Activated CD4-positive, CD25-positive, alpha-beta regulatory T cell treated with anti-CD3 and anti-CD28 coated beads, Interleukin-2, amount 50 U/mL, for 72 hours (primary cell): Measurements from ENCODE around the gene CDC37.
A peak's percentile ranks its signal among the peaks of the same experiment; 100 is the strongest.
"Not testable (repeated sequence)": the region's sequence is repeated elsewhere in the genome, so short reads cannot be mapped to it uniquely, and the experiment has no call there.

ENCODE experiments used
- DNase-seq: peaks from one replicate; pipeline ENCODE4 v3.0.0; 2021

CDC37 gene

DNA sequence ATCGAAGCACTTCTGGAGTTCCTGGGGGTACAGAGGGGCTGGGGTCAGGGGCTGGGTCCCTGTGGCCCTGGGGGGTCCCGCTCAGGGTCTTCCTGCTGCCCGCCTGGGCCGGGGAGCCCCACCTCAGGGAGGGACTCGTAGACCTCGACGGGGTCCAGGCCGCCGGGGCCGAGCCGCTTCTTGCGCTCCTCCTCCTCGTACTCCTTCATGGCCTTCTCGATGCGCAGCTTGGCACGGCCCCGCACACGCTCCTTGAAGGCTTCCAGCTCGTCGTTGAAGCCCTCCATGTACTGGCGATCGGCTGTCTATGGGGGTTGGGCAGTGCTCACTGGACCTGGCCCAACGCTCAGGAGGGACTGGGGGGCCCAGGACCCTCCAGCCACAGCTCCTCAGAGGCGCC lies 10.2 kb downstream of the CDC37 start:
- no peak for DNase-seq

- no peak for DNase-seq
Measured at GRCh38 chr19:10392120-10392519, 11.2 kb downstream of the CDC37 start.

- peak; percentile 60 for DNase-seq
Measured at GRCh38 chr19:10390652-10391286, 12.6 kb downstream of the CDC37 start.

DNA sequence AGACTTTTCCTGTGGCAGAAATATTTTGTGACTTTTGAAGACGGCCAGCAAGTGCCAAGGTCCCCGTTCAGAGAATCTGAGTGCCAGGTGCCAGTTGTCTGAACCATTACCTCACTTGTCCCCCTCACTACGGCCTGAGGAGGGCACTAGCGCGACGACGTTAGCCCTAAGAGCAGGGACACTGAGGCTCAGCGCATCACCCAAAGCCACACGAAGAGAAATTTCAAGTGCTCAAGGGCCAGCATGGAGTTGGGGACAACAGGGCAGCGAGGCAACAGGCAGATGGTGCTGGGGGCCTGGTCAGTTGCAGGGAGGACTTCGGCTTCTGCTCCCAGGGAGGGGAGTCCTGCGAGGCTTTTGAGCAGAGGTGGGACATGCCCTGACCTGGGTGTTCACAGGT lies 13.5 kb downstream of the CDC37 start:
- no peak for DNase-seq

DNA sequence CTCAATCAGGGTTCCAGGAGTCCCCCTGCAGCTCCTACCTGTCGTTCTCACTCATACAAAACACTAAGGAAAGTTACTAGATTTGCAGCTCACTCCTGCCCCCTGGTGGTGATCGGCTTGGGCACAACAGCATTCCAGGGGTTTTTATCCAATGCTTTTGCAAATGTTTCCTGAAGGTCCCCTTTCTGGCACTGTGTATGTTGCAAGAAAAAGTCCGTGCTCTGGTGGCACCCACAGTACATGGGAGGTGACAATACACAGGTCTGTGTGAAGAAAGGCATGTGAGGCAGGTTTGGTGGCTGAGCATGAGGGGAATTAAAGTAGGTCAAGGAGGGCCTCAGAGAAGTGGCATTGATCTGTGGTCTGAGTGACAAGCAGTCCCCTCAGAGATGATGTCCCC lies 14.4 kb downstream of the CDC37 start:
- peak; percentile 84 for DNase-seq

- DNase-seq: no peak
Measured at GRCh38 chr19:10384580-10384979, 18.8 kb downstream of the CDC37 start.

DNA sequence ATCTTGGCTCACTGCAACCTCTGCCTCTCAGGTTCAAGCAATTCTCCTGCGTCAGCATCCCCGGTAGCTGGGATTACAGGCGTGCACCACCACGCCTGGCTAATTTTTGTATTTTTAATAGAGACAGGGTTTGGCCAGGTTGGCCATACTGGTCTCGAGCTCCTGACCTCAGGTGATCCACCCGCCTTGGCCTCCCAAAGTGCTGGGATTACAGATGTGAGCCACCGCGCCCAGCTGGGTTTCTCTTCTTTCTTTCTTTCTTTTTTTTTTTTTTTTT lies 20.2 kb downstream of the CDC37 start:
- not testable (repeated sequence) for DNase-seq

- peak; percentile 98 for DNase-seq
Measured at GRCh38 chr19:10380313-10381102, 22.8 kb downstream of the CDC37 start, which contains the start of gene TYK2. Gene TYK2, minus strand, starts transcription at chr19:10380572. Its CDS starts 2,166 bp downstream, at chr19:10378406.

- no peak for DNase-seq
Measured at GRCh38 chr19:10379880-10380312, 23.4 kb downstream of the CDC37 start.

DNA sequence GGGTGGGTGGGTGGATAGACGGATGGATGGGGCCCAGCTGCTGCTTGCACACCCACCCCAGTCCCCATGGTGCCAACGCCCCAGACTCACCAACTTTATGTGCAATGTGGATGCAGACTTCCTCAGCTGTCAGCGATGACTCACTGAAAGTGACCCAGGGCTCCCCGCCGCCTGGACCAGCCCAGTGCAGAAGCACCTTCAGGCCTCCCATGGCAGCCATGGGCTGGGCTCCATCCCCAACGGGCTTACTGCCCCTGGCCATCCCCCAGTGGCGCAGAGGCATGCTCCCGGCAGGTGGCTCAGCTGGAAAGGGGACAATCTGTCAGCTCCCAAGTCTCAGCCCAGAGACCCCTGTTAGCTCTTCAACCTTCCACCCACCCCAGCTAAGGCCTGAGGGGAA lies 25.2 kb downstream of the CDC37 start:
- no peak for DNase-seq

GRCh38 chr19:10377140-10377640 lies 26.2 kb downstream of the CDC37 start:
- DNase-seq: not testable (repeated sequence)

- DNase-seq: no peak
Measured at GRCh38 chr19:10374931-10375330, 28.4 kb downstream of the CDC37 start.

- DNase-seq: no peak
Measured at GRCh38 chr19:10372690-10373089, 30.7 kb downstream of the CDC37 start.

- DNase-seq: no peak
Measured at GRCh38 chr19:10368101-10368803, 35.1 kb downstream of the CDC37 start.

DNA sequence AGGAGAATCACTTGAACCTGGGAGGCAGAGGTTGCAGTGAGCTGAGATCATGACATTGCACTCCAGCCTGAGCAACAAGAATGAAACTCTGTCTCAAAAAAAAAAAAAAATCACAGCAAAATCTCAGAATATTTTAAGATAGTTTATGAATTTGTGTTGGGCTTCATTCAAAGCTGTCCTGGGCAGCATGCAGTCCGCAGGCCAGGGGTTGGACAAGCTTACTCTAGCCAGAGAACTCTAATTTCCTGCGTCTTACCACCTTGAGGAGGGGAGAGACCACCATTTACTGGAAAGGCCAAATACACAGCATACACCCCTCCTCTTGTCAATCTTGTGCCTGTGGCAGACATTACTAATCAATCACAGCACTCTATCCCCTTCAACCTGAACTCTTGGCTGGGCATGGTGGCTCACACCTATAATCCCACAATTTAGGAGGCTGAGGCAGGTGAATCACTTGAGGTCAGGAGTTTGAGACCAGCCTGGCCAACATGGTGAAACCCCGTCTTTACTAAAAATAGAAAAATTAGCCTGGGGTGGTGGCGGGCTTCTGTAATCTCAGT lies 36.3 kb downstream of the CDC37 start:
- DNase-seq: not testable (repeated sequence)

DNA sequence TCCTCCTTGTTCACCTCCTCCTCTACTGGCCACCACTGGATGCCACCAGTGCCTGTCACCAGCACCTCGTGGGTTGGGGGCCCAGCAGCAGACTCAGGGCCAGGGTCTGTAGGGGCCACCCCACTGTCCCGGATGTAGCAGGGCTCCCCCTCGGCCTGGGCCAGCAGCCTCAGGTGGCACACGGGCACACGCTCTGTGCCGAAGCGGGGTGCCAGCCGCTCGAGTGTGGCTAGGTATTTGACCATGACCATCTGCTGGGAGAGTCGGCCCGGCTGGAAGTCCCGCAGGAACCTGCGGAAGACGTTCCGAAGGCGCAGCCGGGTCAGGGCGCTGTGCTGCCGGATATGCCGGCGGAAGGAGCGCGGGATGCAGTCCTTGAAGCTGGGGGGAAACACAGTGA lies 37.8 kb downstream of the CDC37 start:
- no peak for DNase-seq

- DNase-seq: no peak
Measured at GRCh38 chr19:10364644-10365043, 38.7 kb downstream of the CDC37 start.

DNA sequence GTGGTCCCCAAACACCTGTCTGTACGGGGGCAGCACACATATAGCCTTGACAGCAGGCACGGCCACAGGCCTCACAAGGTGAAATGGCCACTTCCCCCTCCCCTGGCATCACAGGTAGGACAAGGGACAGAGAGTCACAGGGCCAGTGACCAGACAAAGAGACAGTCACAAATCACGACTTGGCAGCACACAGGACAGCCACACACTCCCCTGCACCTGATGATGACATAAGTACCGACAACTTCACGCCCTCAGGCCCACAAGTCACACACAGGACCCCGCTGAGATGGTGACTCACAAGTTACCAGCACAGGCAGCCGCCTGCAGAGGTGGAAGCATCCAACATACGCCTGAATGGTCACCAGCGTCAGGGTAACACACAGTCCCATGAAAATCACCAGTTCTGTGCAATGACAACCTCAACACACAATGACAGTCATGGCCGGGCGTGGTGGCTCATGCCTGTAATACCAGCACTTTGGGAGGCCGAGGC lies 39.5 kb downstream of the CDC37 start:
- DNase-seq: no peak

- DNase-seq: no peak
Measured at GRCh38 chr19:10362259-10362658, 41.1 kb downstream of the CDC37 start.

GRCh38 chr19:10361569-10362011 lies 41.8 kb downstream of the CDC37 start:
- no peak for DNase-seq

- no peak for DNase-seq
Measured at GRCh38 chr19:10356431-10356830, 46.9 kb downstream of the CDC37 start.

- DNase-seq: peak; percentile 69
Measured at GRCh38 chr19:10353793-10354391, 49.5 kb downstream of the CDC37 start.
